Measurements from ENCODE around the gene SAMD14.

SAMD14 gene

GRCh38 chr17:50091918-50092285 lies 38.1 kb downstream of the SAMD14 start:
- H3K36me3 ChIP-seq (ENCODE audit: control insufficient read depth, insufficient read depth, low read length): no peaks in the 10 kb centered on the region
- TF ChIP-seq CTCF (IDR thresholded peaks at IDR 0.05): no peak
- H3K27me3 ChIP-seq (ENCODE audit: control insufficient read depth, insufficient read depth, low read length): no peaks in the 10 kb centered on the region
- H3K4me2 ChIP-seq (ENCODE audit: low read length): no peak overlapping the region
- H3K27ac ChIP-seq: no peak overlapping the region
- H3K79me2 ChIP-seq: peaks cover 5% of the 10 kb centered on the region
- no peak overlapping the region for H3K9ac ChIP-seq
- H3K4me3 ChIP-seq (ENCODE audit: low read depth, low read length): no peak overlapping the region
- H3K4me1 ChIP-seq: peaks cover 9% of the 10 kb centered on the region
- no peak overlapping the region for H2AFZ ChIP-seq
- H3K9me3 ChIP-seq (ENCODE audit: control insufficient read depth, low read length): no peaks in the 10 kb centered on the region

GRCh38 chr17:50090971-50091917 lies 38.7 kb downstream of the SAMD14 start:
- Histone ChIP-seq H3K79me2 (peaks cover 5% of the 10 kb centered on the region), H3K9me3 (ENCODE audit: control insufficient read depth, low read length) (no peaks in the 10 kb centered on the region), H3K36me3 (ENCODE audit: control insufficient read depth, insufficient read depth, low read length) (no peaks in the 10 kb centered on the region), H3K9ac (no peak overlapping the region), H2AFZ (no peak overlapping the region), H3K27me3 (ENCODE audit: control insufficient read depth, insufficient read depth, low read length) (no peaks in the 10 kb centered on the region), H3K4me1 (peaks cover 8% of the 10 kb centered on the region), H3K4me2 (ENCODE audit: low read length) (no peak overlapping the region), H3K4me3 (ENCODE audit: low read depth, low read length) (no peak overlapping the region), H3K27ac (no peak overlapping the region)
- TF ChIP-seq CTCF (IDR thresholded peaks at IDR 0.05): no peak

GRCh38 chr17:50090071-50090470 lies 39.9 kb downstream of the SAMD14 start:
- Histone ChIP-seq H3K9ac (no peak overlapping the region), H3K9me3 (ENCODE audit: control insufficient read depth, low read length) (no peaks in the 10 kb centered on the region)
- no peak for TF ChIP-seq CTCF (IDR thresholded peaks at IDR 0.05)

GRCh38 chr17:50088952-50089825 lies 40.8 kb downstream of the SAMD14 start:
- Histone ChIP-seq H3K27ac (no peak overlapping the region), H3K4me1 (peaks cover 5% of the 10 kb centered on the region), H3K36me3 (ENCODE audit: control insufficient read depth, insufficient read depth, low read length) (no peaks in the 10 kb centered on the region), H3K27me3 (ENCODE audit: control insufficient read depth, insufficient read depth, low read length) (no peaks in the 10 kb centered on the region), H3K4me3 (ENCODE audit: low read depth, low read length) (no peak overlapping the region), H2AFZ (no peak overlapping the region), H3K79me2 (no peaks in the 10 kb centered on the region), H3K4me2 (ENCODE audit: low read length) (no peak overlapping the region), H3K9me3 (ENCODE audit: control insufficient read depth, low read length) (no peaks in the 10 kb centered on the region), H3K9ac (no peak overlapping the region)
- no peak for TF ChIP-seq CTCF (IDR thresholded peaks at IDR 0.05)

More at GRCh38 chr17:50090071-50090470, 39.9 kb downstream of the SAMD14 start:
- no peaks in the 10 kb centered on the region for H3K36me3 ChIP-seq (ENCODE audit: control insufficient read depth, insufficient read depth, low read length)
- H3K27ac ChIP-seq: no peak overlapping the region
- no peaks in the 10 kb centered on the region for H3K79me2 ChIP-seq
- no peak overlapping the region for H2AFZ ChIP-seq
- H3K4me3 ChIP-seq (ENCODE audit: low read depth, low read length): no peak overlapping the region
- peaks cover 8% of the 10 kb centered on the region for H3K4me1 ChIP-seq
- no peak overlapping the region for H3K4me2 ChIP-seq (ENCODE audit: low read length)
- H3K27me3 ChIP-seq (ENCODE audit: control insufficient read depth, insufficient read depth, low read length): no peaks in the 10 kb centered on the region

All from parathyroid adenoma (tissue), 2 donors.